ENCODE data around the gene PLXNA3.

PLXNA3 gene

GRCh38 chrX:154463611-154464220, 5.6 kb downstream of the PLXNA3 start:
- no peak for DNase-seq
- Histone ChIP-seq H3K9me3 (no peaks in the 10 kb centered on the region), H3K27me3 (no peaks in the 10 kb centered on the region), H3K36me3 (peaks cover 17 to 76% (median 30%) of the 10 kb centered on the region in 3 donors), H3K4me3 (no peak overlapping the region), H3K4me1 (peaks cover 0 to 16% (median 12%) of the 10 kb centered on the region in 4 donors), H3K27ac (no peak overlapping the region)
- intact Hi-C loops (cut with DNase I; ENCODE audit: low total_unique reads), result no loop called here
- TF ChIP-seq CTCF (IDR thresholded peaks at IDR 0.05), result no peak

- no peaks in the 10 kb centered on the region for H3K27me3 ChIP-seq
- no peaks in the 10 kb centered on the region for H3K9me3 ChIP-seq
- H3K4me3 ChIP-seq, result no peak overlapping the region
- H3K27ac ChIP-seq, result no peak overlapping the region
- intact Hi-C loops (cut with DNase I; ENCODE audit: low total_unique reads), result no loop called here
- no peak for TF ChIP-seq CTCF (IDR thresholded peaks at IDR 0.05)
- no peak for DNase-seq
- H3K4me1 ChIP-seq, result peaks cover 0 to 9% (median 4%) of the 10 kb centered on the region in 4 donors
- peaks cover 21 to 87% (median 39%) of the 10 kb centered on the region in 3 donors for H3K36me3 ChIP-seq
These were observed 6.8 kb downstream of the PLXNA3 start for GRCh38 chrX:154464806-154465365.

GRCh38 chrX:154465601-154466000, 7.5 kb downstream of the PLXNA3 start:
- TF ChIP-seq CTCF (IDR thresholded peaks at IDR 0.05), result no peak
- H3K9me3 ChIP-seq, result no peaks in the 10 kb centered on the region
- intact Hi-C loops (cut with DNase I; ENCODE audit: low total_unique reads), result no loop called here
- no peak overlapping the region for H3K4me3 ChIP-seq
- no peak overlapping the region for H3K27ac ChIP-seq
- H3K36me3 ChIP-seq, result peaks cover 21 to 94% (median 46%) of the 10 kb centered on the region in 3 donors
- DNase-seq, result no peak
- peaks cover 0 to 2% (median 0%) of the 10 kb centered on the region in 4 donors for H3K4me1 ChIP-seq
- no peaks in the 10 kb centered on the region for H3K27me3 ChIP-seq

- DNase-seq, result no peak
- intact Hi-C loops (cut with DNase I; ENCODE audit: low total_unique reads), result no loop called here
- Histone ChIP-seq H3K27me3 (no peaks in the 10 kb centered on the region), H3K9me3 (no peaks in the 10 kb centered on the region), H3K27ac (no peak overlapping the region), H3K4me3 (no peak overlapping the region), H3K36me3 (peaks cover 21 to 98% (median 51%) of the 10 kb centered on the region in 3 donors), H3K4me1 (no peaks in the 10 kb centered on the region)
- TF ChIP-seq CTCF (IDR thresholded peaks at IDR 0.05), result no peak
These were observed 8.0 kb downstream of the PLXNA3 start for GRCh38 chrX:154466036-154466435.

- peaks cover 21 to 98% (median 57%) of the 10 kb centered on the region in 3 donors for H3K36me3 ChIP-seq
- intact Hi-C loops (cut with DNase I; ENCODE audit: low total_unique reads), result no loop called here
- DNase-seq, result no peak
- H3K27me3 ChIP-seq, result no peaks in the 10 kb centered on the region
- H3K4me3 ChIP-seq, result no peak overlapping the region
- no peak overlapping the region for H3K27ac ChIP-seq
- no peak for TF ChIP-seq CTCF (IDR thresholded peaks at IDR 0.05)
- no peaks in the 10 kb centered on the region for H3K4me1 ChIP-seq
- H3K9me3 ChIP-seq, result no peaks in the 10 kb centered on the region
These were observed 8.8 kb downstream of the PLXNA3 start for GRCh38 chrX:154466907-154467306.
